HepG2 (cell line): ENCODE measurements around the gene ZBTB14. TPM values are rescaled to one million over a fixed set of nuclear protein-coding genes. Genes with fewer than 3 reads are reported as not detected.

ENCODE experiments used
- IRF1 ChIP-seq: sonication (generic); formaldehyde crosslinking; IDR thresholded peaks from 2 replicates; pipeline ENCODE4 v1.4.0; 2020; ENCODE audit warnings: low read depth, mild to moderate bottlenecking, missing genetic modification reagents
- ISL2 ChIP-seq: sonication (generic); formaldehyde crosslinking; IDR thresholded peaks from 2 replicates; pipeline ENCODE4 v1.5.0; 2020; ENCODE audit warnings: missing genetic modification reagents
- KMT2B ChIP-seq: IDR thresholded peaks from 2 replicates; pipeline ENCODE4 v1.6.1; 2016; ENCODE audit warnings: missing genetic modification reagents, missing compliant biosample characterization
- LCORL ChIP-seq, 2 experiments: fragments of 450-650 bp in 1 of 2; sonication (generic) in 1 of 2; formaldehyde crosslinking in 1 of 2; IDR thresholded peaks; 2 replicates each; pipeline versions ENCODE4 v1.5.0 to v1.6.1; 2017 to 2020; ENCODE audit warnings: antibody characterized with exemption in 1 of 2, missing genetic modification reagents in 1 of 2
- MAFF ChIP-seq: IDR thresholded peaks from 2 replicates; pipeline ENCODE4 v1.6.1; 2011; ENCODE audit warnings: low read depth, low read length, improper control_type of control experiment
- MAZ ChIP-seq, 2 experiments: sonication (generic) in 1 of 2; formaldehyde crosslinking in 1 of 2; IDR thresholded peaks; 2 replicates each; pipeline versions ENCODE4 v1.5.0 to v1.6.1; 2012 to 2020; ENCODE audit warnings: low read depth in 2 of 2, mild to moderate bottlenecking in 2 of 2, borderline replicate concordance in 1 of 2, improper control_type of control experiment in 1 of 2, low read length in 1 of 2, missing genetic modification reagents in 1 of 2, moderate library complexity in 1 of 2
- NFKB2 ChIP-seq: sonication (generic); formaldehyde crosslinking; IDR thresholded peaks from 2 replicates; pipeline ENCODE4 v1.4.0; 2020; ENCODE audit warnings: missing genetic modification reagents, borderline replicate concordance
- NR2F6 ChIP-seq, 2 experiments: IDR thresholded peaks; 2 replicates each; pipeline ENCODE4 v1.6.1; 2016; ENCODE audit warnings: antibody characterized with exemption in 1 of 2, mild to moderate bottlenecking in 1 of 2
- REL ChIP-seq: sonication (generic); formaldehyde crosslinking; conservative IDR thresholded peaks from 2 replicates; pipeline ENCODE4 v1.8.0; 2022; ENCODE audit warnings: mild to moderate bottlenecking, missing genetic modification reagents, moderate library complexity
- RFXAP ChIP-seq: sonication (generic); formaldehyde crosslinking; IDR thresholded peaks from 2 replicates; pipeline ENCODE4 v1.4.0; 2020; ENCODE audit warnings: missing genetic modification reagents, borderline replicate concordance
- SIX1 ChIP-seq: sonication (generic); formaldehyde crosslinking; IDR thresholded peaks from 2 replicates; pipeline ENCODE4 v1.4.0; 2020; ENCODE audit warnings: missing genetic modification reagents, borderline replicate concordance
- SOX5 ChIP-seq: IDR thresholded peaks from 2 replicates; pipeline ENCODE4 v1.6.1; 2016; ENCODE audit warnings: borderline replicate concordance
- THAP11 ChIP-seq: IDR thresholded peaks from 2 replicates; pipeline ENCODE4 v1.6.1; 2016; ENCODE audit warnings: missing biosample characterization, missing genetic modification reagents
- THAP9 ChIP-seq: sonication (generic); formaldehyde crosslinking; IDR thresholded peaks from 2 replicates; pipeline ENCODE4; 2020; ENCODE audit warnings: missing genetic modification reagents, mild to moderate bottlenecking, borderline replicate concordance
- ZBED4 ChIP-seq: sonication (generic); formaldehyde crosslinking; IDR thresholded peaks from 2 replicates; pipeline ENCODE4 v1.4.0; 2020; ENCODE audit warnings: missing genetic modification reagents, borderline replicate concordance
- ZBTB34 ChIP-seq: sonication (generic); formaldehyde crosslinking; IDR thresholded peaks from 2 replicates; pipeline ENCODE4 v1.8.0; 2022; ENCODE audit warnings: mild to moderate bottlenecking, missing genetic modification reagents
- ZNF160 ChIP-seq: sonication (generic); formaldehyde crosslinking; IDR thresholded peaks from 2 replicates; pipeline ENCODE4 v1.8.0; 2022; ENCODE audit warnings: mild to moderate bottlenecking, inconsistent platforms, missing genetic modification reagents
- ZNF292 ChIP-seq: sonication (generic); formaldehyde crosslinking; IDR thresholded peaks from 2 replicates; pipeline ENCODE4 v1.8.1; 2022; ENCODE audit warnings: mild to moderate bottlenecking, low read depth, missing genetic modification reagents, borderline replicate concordance
- ZNF564 ChIP-seq: sonication (generic); formaldehyde crosslinking; IDR thresholded peaks from 2 replicates; pipeline ENCODE4 v1.8.1; 2023; ENCODE audit warnings: mild to moderate bottlenecking, missing genetic modification reagents
- polyA plus RNA-seq, 8 experiments: library from polyadenylated mRNA; depleted of rRNA in 3 of 8; stranded (reverse) in 7 of 8; unstranded in 1 of 8; fragments of >200 nt; fragmentation: Illumina TruSeq in 4 of 8; extraction: Trizol in 4 of 8; gene quantifications; 2 replicates each; pipeline versions ENCODE4 v1.2.1 to v1.2.3, GENCODE V29; 2011 to 2016; ENCODE audit warnings: low read depth in 4 of 8, missing spikeins in 1 of 8, mixed read lengths in 1 of 8; ENCODE audit not compliant: insufficient read depth in 1 of 8
- total RNA-seq, 5 experiments: library from RNA; depleted of rRNA; stranded (reverse); fragments of >200 nt; fragmentation: Illumina TruSeq; extraction: Trizol; gene quantifications; 2 replicates each; pipeline ENCODE4 v1.2.3, GENCODE V29; 2016; ENCODE audit warnings: low read depth in 1 of 5

The ZBTB14 gene
- total and polyA plus RNA-seq, 2 of the 13 experiments (the other 11 are each of a cell fraction or from before 2014, with no cell fraction given): 8.0 to 14.4 TPM

GRCh38 chr18:5298156-5298852, 2.8 kb upstream of the ZBTB14 start (continued):
- peak; percentile 46; the same call in 1 of the 2 replicates for TF ChIP-seq THAP9 (CRISPR knock-in tag)
- 0 out of 2 replicates have a peak, but pooled peaks have one; percentile 38 for TF ChIP-seq KMT2B (CRISPR knock-in tag)
- TF ChIP-seq ZBTB34 (CRISPR knock-in tag): no peak; the same call in 1 of the 2 replicates
- TF ChIP-seq ZNF564 (CRISPR knock-in tag): 0 out of 2 replicates have a peak, but pooled peaks have one; percentile 53
- 0 out of 2 replicates have a peak, but pooled peaks have one; percentile 65 for TF ChIP-seq RFXAP (CRISPR knock-in tag)
- TF ChIP-seq THAP11 (CRISPR knock-in tag): 0 out of 2 replicates have a peak, but pooled peaks have one; percentile 41
- peak; percentile 53; the same call in 1 of the 2 replicates for TF ChIP-seq SOX5 (CRISPR knock-in tag)
- TF ChIP-seq LCORL (IDR thresholded peaks at IDR 0.05): no peak
- peak; percentile 85 for TF ChIP-seq LCORL (CRISPR knock-in tag; IDR thresholded peaks at IDR 0.05)
- TF ChIP-seq ZNF160 (CRISPR knock-in tag): no peak
- no peak for TF ChIP-seq IRF1 (CRISPR knock-in tag)
- peak; percentile 96; the same call in 1 of the 2 replicates for TF ChIP-seq ZBED4 (CRISPR knock-in tag)
- peak; percentile 76 for TF ChIP-seq NR2F6 (IDR thresholded peaks at IDR 0.05)
- peak; percentile 62 for TF ChIP-seq NR2F6 (CRISPR knock-in tag; IDR thresholded peaks at IDR 0.05)
- TF ChIP-seq ISL2 (CRISPR knock-in tag): peak; percentile 65
- TF ChIP-seq MAZ (IDR thresholded peaks at IDR 0.05; ENCODE audit: borderline replicate concordance, low read depth, low read length): peak; percentile 76
- no peak; the same call in 1 of the 2 replicates for TF ChIP-seq MAZ (CRISPR knock-in tag; IDR thresholded peaks at IDR 0.05; ENCODE audit: low read depth)
- peak; percentile 76; the same call in 1 of the 2 replicates for TF ChIP-seq NFKB2 (CRISPR knock-in tag)
- TF ChIP-seq SIX1 (CRISPR knock-in tag): peak; percentile 76; the same call in 1 of the 2 replicates
- peak; percentile 84 for TF ChIP-seq ZNF292 (CRISPR knock-in tag)
- TF ChIP-seq MAFF: no peak
- no peak for TF ChIP-seq REL (CRISPR knock-in tag)
